Esophagus squamous epithelium (tissue), 5 donors: ENCODE measurements around the gene COL6A2. TPM values are rescaled to one million over a fixed set of nuclear protein-coding genes. Genes with fewer than 3 reads are reported as not detected.

Source experiments
- DNase-seq: peaks from one replicate; lab custom pipeline; 2025; lab: John Stamatoyannopoulos, UW
- H3K27ac ChIP-seq, 4 donors: fragments of 200-600 bp; sonication (generic); one replicate each; pipeline ENCODE4 v1.5.1; 2016 to 2019; ENCODE audit warnings: mild to moderate bottlenecking in 1 of 4
- H3K27me3 ChIP-seq, 4 donors: fragments of 200-600 bp; sonication (generic); 1 replicate in 3 of 4; 2 replicates in 1 of 4; pipeline versions ENCODE4 v1.5.1 to v1.6.0; 2017 to 2021; ENCODE audit warnings: antibody characterized with exemption in 1 of 4
- H3K36me3 ChIP-seq, 3 donors: fragments of 200-600 bp; sonication (generic); one replicate each; pipeline ENCODE4 v1.5.1; 2016 to 2019
- H3K4me1 ChIP-seq, 3 donors: fragments of 200-600 bp; sonication (generic); one replicate each; pipeline ENCODE4 v1.5.1; 2017 to 2019
- H3K4me3 ChIP-seq, 4 donors: fragments of 200-600 bp; sonication (generic); 1 replicate in 3 of 4; 2 replicates in 1 of 4; pipeline ENCODE4 v1.5.1; 2016 to 2019; ENCODE audit warnings: mild to moderate bottlenecking in 2 of 4, moderate library complexity in 1 of 4
- H3K9me3 ChIP-seq, 3 donors: fragments of 200-600 bp; sonication (generic); one replicate each; pipeline ENCODE4 v1.5.1; 2016 to 2019
- POLR2A ChIP-seq, 4 donors: fragments of 450-650 bp; IDR thresholded peaks; one replicate each; pipeline ENCODE4 v1.6.1; 2017; ENCODE audit warnings: antibody characterized with exemption in 4 of 4, mild to moderate bottlenecking in 4 of 4, moderate library complexity in 3 of 4
- WGBS, 2 donors: methylation state at CpG; one replicate each; pipeline ENCODE4 v1.1.5; 2018; 5-methylcytosine and 5-hydroxymethylcytosine counted together
- intact Hi-C: fragments of 100-400 bp; cut with DNase I; formaldehyde crosslinking; loops from one replicate; pipeline ENCODE4 v1.15.0; 2022
- total RNA-seq, 4 donors: library from RNA; depleted of rRNA; stranded (reverse); fragments of >200 nt; gene quantifications; one replicate each; pipeline ENCODE4 v1.1.0, GENCODE V29; 2016
- TF ChIP-seq, protein P1 (sequence below), 6 experiments: fragments of 450-650 bp in 4 of 6; fragments of 200-600 bp in 2 of 6; sonication (generic) in 2 of 6; IDR thresholded peaks; one replicate each; pipeline ENCODE4 v1.5.1; 2016 to 2019; ENCODE audit warnings: antibody characterized with exemption in 6 of 6, mild to moderate bottlenecking in 4 of 6, moderate library complexity in 4 of 6
- donor health status: DM: yes; HTN: yes; CAD: no.

COL6A2 gene
- total RNA-seq, 4 donors from 2014 or later = 23.0 to 328 (median 62.0) TPM

DNA sequence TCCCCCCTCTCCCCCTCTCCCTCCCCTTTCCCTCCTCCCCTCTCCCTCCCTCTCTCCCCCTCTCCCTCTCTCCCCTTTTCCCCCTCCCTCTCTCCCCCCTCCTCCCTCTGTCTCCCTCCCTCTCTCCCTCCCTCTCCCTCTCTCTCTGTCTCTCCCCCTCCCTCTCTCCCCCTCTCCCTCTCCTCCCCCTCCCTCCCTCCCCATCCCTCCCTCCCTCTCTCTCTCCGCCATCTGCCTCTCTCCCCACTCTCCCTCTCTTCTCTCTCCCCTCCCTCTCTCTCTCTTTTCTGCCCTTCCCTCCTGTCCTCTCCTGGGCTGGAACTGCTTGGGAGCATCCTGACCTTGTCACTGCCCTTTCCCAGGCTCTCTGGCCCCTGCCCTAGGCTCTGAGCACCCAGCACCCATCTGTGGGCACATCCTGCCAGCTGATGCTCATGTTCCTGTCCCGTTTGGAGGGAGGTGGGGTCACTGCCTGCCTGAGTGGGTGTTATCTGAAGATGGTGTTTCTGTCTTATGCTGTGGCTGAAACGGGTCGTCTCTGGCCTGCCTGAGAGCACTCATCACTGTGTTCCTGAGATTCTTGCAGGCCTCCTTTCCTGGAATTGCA, 46.7 kb downstream of the COL6A2 start:
- no peak for DNase-seq

GRCh38 chr21:46145159-46145839, 47.4 kb downstream of the COL6A2 start:
- no peak overlapping the region for H3K4me3 ChIP-seq
- H3K27ac ChIP-seq = no peak overlapping the region
- DNase-seq = no peak
- H3K36me3 ChIP-seq = no peaks in the 10 kb centered on the region
- H3K4me1 ChIP-seq = peaks cover 0 to 12% (median 0%) of the 10 kb centered on the region in 3 donors
- peaks cover 0 to 11% (median 0%) of the 10 kb centered on the region in 4 donors for H3K27me3 ChIP-seq
- TF ChIP-seq, protein P1, sequence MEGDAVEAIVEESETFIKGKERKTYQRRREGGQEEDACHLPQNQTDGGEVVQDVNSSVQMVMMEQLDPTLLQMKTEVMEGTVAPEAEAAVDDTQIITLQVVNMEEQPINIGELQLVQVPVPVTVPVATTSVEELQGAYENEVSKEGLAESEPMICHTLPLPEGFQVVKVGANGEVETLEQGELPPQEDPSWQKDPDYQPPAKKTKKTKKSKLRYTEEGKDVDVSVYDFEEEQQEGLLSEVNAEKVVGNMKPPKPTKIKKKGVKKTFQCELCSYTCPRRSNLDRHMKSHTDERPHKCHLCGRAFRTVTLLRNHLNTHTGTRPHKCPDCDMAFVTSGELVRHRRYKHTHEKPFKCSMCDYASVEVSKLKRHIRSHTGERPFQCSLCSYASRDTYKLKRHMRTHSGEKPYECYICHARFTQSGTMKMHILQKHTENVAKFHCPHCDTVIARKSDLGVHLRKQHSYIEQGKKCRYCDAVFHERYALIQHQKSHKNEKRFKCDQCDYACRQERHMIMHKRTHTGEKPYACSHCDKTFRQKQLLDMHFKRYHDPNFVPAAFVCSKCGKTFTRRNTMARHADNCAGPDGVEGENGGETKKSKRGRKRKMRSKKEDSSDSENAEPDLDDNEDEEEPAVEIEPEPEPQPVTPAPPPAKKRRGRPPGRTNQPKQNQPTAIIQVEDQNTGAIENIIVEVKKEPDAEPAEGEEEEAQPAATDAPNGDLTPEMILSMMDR (IDR thresholded peaks at IDR 0.05) = no peak
- no peak for TF ChIP-seq POLR2A (IDR thresholded peaks at IDR 0.05)
- intact Hi-C loops = no loop called here
- H3K9me3 ChIP-seq = no peaks in the 10 kb centered on the region
- WGBS, 2 donors = 20% methylated on average over 1 of the region's 51 CpGs; no CpG with 5 or more reads in 1 of the 2 donors

More for the DNA sequence above, 46.7 kb downstream of the COL6A2 start:
- intact Hi-C loops = no loop called here
- H3K36me3 ChIP-seq = no peaks in the 10 kb centered on the region
- 0 to 29% methylated on average over 1 of the region's 4 CpGs for WGBS, 2 donors
- peaks cover 0 to 18% (median 0%) of the 10 kb centered on the region in 4 donors for H3K27me3 ChIP-seq
- TF ChIP-seq, protein P1 (IDR thresholded peaks at IDR 0.05) = no peak
- TF ChIP-seq POLR2A (IDR thresholded peaks at IDR 0.05) = no peak
- no peaks in the 10 kb centered on the region for H3K9me3 ChIP-seq
- H3K4me1 ChIP-seq = peaks cover 0 to 12% (median 0%) of the 10 kb centered on the region in 3 donors
- H3K4me3 ChIP-seq = no peak overlapping the region
- no peak overlapping the region for H3K27ac ChIP-seq

- Histone ChIP-seq H3K4me3 (no peak overlapping the region), H3K36me3 (no peaks in the 10 kb centered on the region), H3K4me1 (peaks cover 0 to 12% (median 0%) of the 10 kb centered on the region in 3 donors), H3K27me3 (peaks cover 0 to 3% (median 0%) of the 10 kb centered on the region in 4 donors), H3K9me3 (no peaks in the 10 kb centered on the region), H3K27ac (no peak overlapping the region)
- 73 to 90% methylated on average over 13 to 21 of the region's 60 CpGs for WGBS, 2 donors
- intact Hi-C loops = no loop called here
- TF ChIP-seq, protein P1 (IDR thresholded peaks at IDR 0.05) = no peak
- TF ChIP-seq POLR2A (IDR thresholded peaks at IDR 0.05) = no peak
- no peak for DNase-seq
Measured at GRCh38 chr21:46145840-46146691, 48.2 kb downstream of the COL6A2 start.

DNA sequence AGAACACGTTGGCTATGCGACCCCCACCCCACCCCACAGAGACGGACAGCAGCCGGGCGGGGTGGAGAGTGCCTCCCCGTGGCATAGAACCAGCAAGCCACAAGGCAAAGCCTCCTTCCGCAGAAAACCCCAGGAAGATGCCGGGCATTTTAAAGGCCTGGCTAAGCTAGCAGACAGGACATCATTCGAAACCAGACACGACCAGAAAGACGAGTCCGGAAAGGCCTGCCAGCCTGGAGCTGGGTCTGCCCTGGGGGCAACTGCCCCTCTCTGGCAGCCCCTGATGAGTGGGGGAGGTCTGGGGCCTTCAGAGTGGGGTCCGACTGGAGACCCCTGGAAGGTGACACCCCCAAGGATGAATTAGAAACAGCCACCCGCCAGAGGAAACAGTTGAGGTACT, 48.9 kb downstream of the COL6A2 start:
- intact Hi-C loops = no loop called here
- WGBS, 2 donors = 13 to 52% methylated on average over 1 to 13 of the region's 14 CpGs
- no peaks in the 10 kb centered on the region for H3K36me3 ChIP-seq
- no peak for DNase-seq
- H3K27me3 ChIP-seq = peaks cover 0 to under 1% (median 0%) of the 10 kb centered on the region in 4 donors
- no peaks in the 10 kb centered on the region for H3K9me3 ChIP-seq
- H3K4me3 ChIP-seq = no peak overlapping the region
- TF ChIP-seq, protein P1 (IDR thresholded peaks at IDR 0.05) = no peak
- TF ChIP-seq POLR2A (IDR thresholded peaks at IDR 0.05) = no peak
- peaks cover 0 to 12% (median 0%) of the 10 kb centered on the region in 3 donors for H3K4me1 ChIP-seq
- no peak overlapping the region for H3K27ac ChIP-seq
